Thoracic aorta (tissue), 2 donors: ENCODE measurements around the gene ACAA2. TPM values are rescaled to one million over a fixed set of nuclear protein-coding genes. Genes with fewer than 3 reads are reported as not detected.
"Not testable (repeated sequence)": the region's sequence is repeated elsewhere in the genome, so short reads cannot be mapped to it uniquely, and the experiment has no call there.

Source experiments
- ATAC-seq: fragments of 150-250 bp; one replicate; pipeline ENCODE4 v1.8.0; 2017; ENCODE audit warnings: low read depth; ENCODE audit not compliant: insufficient number of reproducible peaks, low FRiP score
- DNase-seq: peaks from one replicate; pipeline ENCODE4 v3.0.0-alpha.2; 2020; ENCODE audit warnings: low spot score
- H3K27ac ChIP-seq, 2 donors: fragments of 200-600 bp; sonication (generic); 1 replicate in 1 of 2; 2 replicates in 1 of 2; pipeline ENCODE4 v1.5.1; 2016; ENCODE audit warnings: mild to moderate bottlenecking in 2 of 2, moderate library complexity in 2 of 2
- H3K27me3 ChIP-seq: fragments of 200-600 bp; sonication (generic); replicated peaks from 2 replicates; pipeline ENCODE4 v1.6.0; 2016; ENCODE audit warnings: mild to moderate bottlenecking; ENCODE audit not compliant: insufficient read depth
- H3K36me3 ChIP-seq: fragments of 200-600 bp; sonication (generic); one replicate; pipeline ENCODE4 v1.5.1; 2016
- H3K4me1 ChIP-seq, 2 donors: fragments of 200-600 bp; sonication (generic); 1 replicate in 1 of 2; 2 replicates in 1 of 2; pipeline versions ENCODE4 v1.5.1 to v1.6.0; 2016; ENCODE audit warnings: low read depth in 2 of 2, mild to moderate bottlenecking in 1 of 2; ENCODE audit not compliant: control insufficient read depth in 1 of 2
- H3K4me3 ChIP-seq: fragments of 200-600 bp; sonication (generic); 2 replicates; pipeline ENCODE4 v1.5.1; 2016; ENCODE audit warnings: mild to moderate bottlenecking
- H3K9me3 ChIP-seq: fragments of 200-600 bp; sonication (generic); 2 replicates; pipeline ENCODE4 v1.5.1; 2016
- total RNA-seq, 2 donors: library from RNA; depleted of rRNA; stranded (reverse); fragments of >200 nt; gene quantifications; one replicate each; pipeline versions ENCODE4 v1.1.0 to v1.2.3, GENCODE V29; 2016
- TF ChIP-seq, protein P1 (sequence below): fragments of 200-600 bp; sonication (generic); IDR thresholded peaks from one replicate; pipeline ENCODE4 v1.5.1; 2019; ENCODE audit warnings: antibody characterized with exemption

The ACAA2 gene
- total RNA-seq, 2 donors from 2014 or later: 20.3 to 26.5 TPM

- DNase-seq (no peak), ATAC-seq (no peak)
- Histone ChIP-seq H3K36me3 (peaks cover 7% of the 10 kb centered on the region), H3K9me3 (no peaks in the 10 kb centered on the region), H3K4me3 (no peak overlapping the region), H3K4me1 (no peaks in the 10 kb centered on the region), H3K27ac (no peak overlapping the region), H3K27me3 (no peaks in the 10 kb centered on the region)
- TF ChIP-seq, protein P1, sequence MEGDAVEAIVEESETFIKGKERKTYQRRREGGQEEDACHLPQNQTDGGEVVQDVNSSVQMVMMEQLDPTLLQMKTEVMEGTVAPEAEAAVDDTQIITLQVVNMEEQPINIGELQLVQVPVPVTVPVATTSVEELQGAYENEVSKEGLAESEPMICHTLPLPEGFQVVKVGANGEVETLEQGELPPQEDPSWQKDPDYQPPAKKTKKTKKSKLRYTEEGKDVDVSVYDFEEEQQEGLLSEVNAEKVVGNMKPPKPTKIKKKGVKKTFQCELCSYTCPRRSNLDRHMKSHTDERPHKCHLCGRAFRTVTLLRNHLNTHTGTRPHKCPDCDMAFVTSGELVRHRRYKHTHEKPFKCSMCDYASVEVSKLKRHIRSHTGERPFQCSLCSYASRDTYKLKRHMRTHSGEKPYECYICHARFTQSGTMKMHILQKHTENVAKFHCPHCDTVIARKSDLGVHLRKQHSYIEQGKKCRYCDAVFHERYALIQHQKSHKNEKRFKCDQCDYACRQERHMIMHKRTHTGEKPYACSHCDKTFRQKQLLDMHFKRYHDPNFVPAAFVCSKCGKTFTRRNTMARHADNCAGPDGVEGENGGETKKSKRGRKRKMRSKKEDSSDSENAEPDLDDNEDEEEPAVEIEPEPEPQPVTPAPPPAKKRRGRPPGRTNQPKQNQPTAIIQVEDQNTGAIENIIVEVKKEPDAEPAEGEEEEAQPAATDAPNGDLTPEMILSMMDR: no peak
Measured at GRCh38 chr18:49841236-49842217, 28.2 kb upstream of the ACAA2 start.

DNA sequence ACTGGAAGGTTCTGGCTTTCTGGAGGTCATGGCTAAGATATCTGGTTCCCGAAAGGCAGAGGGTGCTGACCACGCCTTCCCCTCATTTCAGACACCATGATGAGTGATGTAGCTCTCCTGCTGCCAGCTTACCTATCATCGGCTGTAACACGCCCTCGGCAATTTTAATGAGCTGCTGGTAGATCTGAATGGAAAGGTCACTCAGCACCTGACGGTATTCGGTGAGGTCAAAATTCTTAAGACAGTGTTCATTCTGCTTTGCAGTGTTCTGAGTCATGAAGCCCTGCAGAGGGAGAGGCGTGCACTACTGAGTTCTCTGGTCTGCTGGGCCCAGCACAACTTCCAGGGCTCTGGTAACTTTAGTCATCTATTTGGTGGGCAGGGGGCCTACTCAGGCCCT, 25.7 kb upstream of the ACAA2 start:
- H3K27ac ChIP-seq: no peak overlapping the region
- no peak overlapping the region for H3K4me3 ChIP-seq
- H3K27me3 ChIP-seq: no peaks in the 10 kb centered on the region
- H3K4me1 ChIP-seq: peaks cover 0 to 10% of the 10 kb centered on the region in 2 donors
- ATAC-seq: no peak
- DNase-seq: no peak
- no peaks in the 10 kb centered on the region for H3K9me3 ChIP-seq
- H3K36me3 ChIP-seq: peaks cover 7% of the 10 kb centered on the region
- TF ChIP-seq, protein P1: no peak

DNA sequence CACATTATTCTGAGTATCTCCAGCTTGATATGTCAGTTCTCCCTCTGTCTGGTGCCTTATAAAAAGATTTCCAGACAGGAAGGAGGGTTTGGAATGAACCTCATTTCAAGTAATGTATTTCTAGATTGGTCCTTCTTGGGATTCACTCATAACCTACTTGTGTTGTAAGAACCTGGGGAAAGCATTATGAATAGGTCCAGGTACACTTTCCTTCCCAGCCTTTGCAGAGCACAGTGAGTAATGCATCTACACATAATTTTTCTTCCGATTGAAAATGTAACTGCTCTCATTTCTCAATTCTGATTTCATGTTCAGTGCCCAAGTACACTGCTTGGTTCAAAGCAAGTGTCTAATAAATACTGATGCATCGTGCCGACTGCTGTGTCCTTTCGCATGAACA, 25.0 kb upstream of the ACAA2 start:
- no peak overlapping the region for H3K27ac ChIP-seq
- no peaks in the 10 kb centered on the region for H3K27me3 ChIP-seq
- TF ChIP-seq, protein P1: no peak
- no peaks in the 10 kb centered on the region for H3K9me3 ChIP-seq
- H3K36me3 ChIP-seq: peaks cover 7% of the 10 kb centered on the region
- peaks cover 0 to 10% of the 10 kb centered on the region in 2 donors for H3K4me1 ChIP-seq
- no peak for ATAC-seq
- H3K4me3 ChIP-seq: no peak overlapping the region
- DNase-seq: no peak

- DNase-seq (no peak), ATAC-seq (no peak)
- Histone ChIP-seq H3K4me3 (no peak overlapping the region), H3K36me3 (peaks cover 7% of the 10 kb centered on the region), H3K4me1 (peaks cover 0 to 10% of the 10 kb centered on the region in 2 donors), H3K27me3 (no peaks in the 10 kb centered on the region), H3K27ac (no peak overlapping the region), H3K9me3 (no peaks in the 10 kb centered on the region)
- TF ChIP-seq, protein P1: no peak
Measured at GRCh38 chr18:49837889-49838288, 24.6 kb upstream of the ACAA2 start.

- H3K27me3 ChIP-seq, ATAC-seq, H3K9me3 ChIP-seq, H3K4me1 ChIP-seq, DNase-seq, H3K36me3 ChIP-seq, H3K4me3 ChIP-seq, H3K27ac ChIP-seq: not testable (repeated sequence)
Measured at GRCh38 chr18:49837316-49837835, 24.0 kb upstream of the ACAA2 start.
